CD14-positive monocyte (primary cell): ENCODE results near the gene GLP1R. TPM values are rescaled to one million over a fixed set of nuclear protein-coding genes. Genes with fewer than 3 reads are reported as not detected.

Experiments used
- DNase-seq, 3 donors: peaks; one replicate each; pipeline ENCODE4 v3.0.0-alpha.2; 2011 to 2022
- H2AFZ ChIP-seq: 2 replicates; pipeline ENCODE4 v1.6.0; 2012; ENCODE audit warnings: mild to moderate bottlenecking, low read depth, low read length, inconsistent platforms; ENCODE audit not compliant: insufficient read depth, poor library complexity, severe bottlenecking
- H3K27ac ChIP-seq, 2 donors: 1 replicate in 1 of 2; 2 replicates in 1 of 2; pipeline ENCODE4 v1.5.1; 2012 to 2013; ENCODE audit warnings: low read length in 2 of 2, control low read depth in 1 of 2, inconsistent platforms in 1 of 2, low read depth in 1 of 2, mild to moderate bottlenecking in 1 of 2
- H3K27me3 ChIP-seq, 2 donors: one replicate each; pipeline versions ENCODE4 v1.6.0 to v1.6.1; 2011 to 2013; ENCODE audit warnings: low read length in 2 of 2; ENCODE audit not compliant: control insufficient read depth in 2 of 2, insufficient read depth in 2 of 2
- H3K36me3 ChIP-seq, 2 donors: replicated peaks in 1 of 2; 1 replicate in 1 of 2; 2 replicates in 1 of 2; pipeline versions ENCODE4 v1.5.1 to v1.6.1; 2012 to 2013; ENCODE audit warnings: low read length in 2 of 2, control low read depth in 1 of 2, inconsistent platforms in 1 of 2, mild to moderate bottlenecking in 1 of 2; ENCODE audit not compliant: insufficient read depth in 2 of 2, control insufficient read depth in 1 of 2
- H3K4me1 ChIP-seq, 2 donors: 1 replicate in 1 of 2; 2 replicates in 1 of 2; pipeline versions ENCODE4 v1.5.1 to v1.6.1; 2012 to 2013; ENCODE audit warnings: low read length in 2 of 2, control low read depth in 1 of 2, inconsistent platforms in 1 of 2, mild to moderate bottlenecking in 1 of 2, moderate library complexity in 1 of 2; ENCODE audit not compliant: insufficient read depth in 2 of 2, control insufficient read depth in 1 of 2
- H3K4me2 ChIP-seq: replicated peaks from 2 replicates; pipeline ENCODE3; 2012; ENCODE audit warnings: low read length, moderate library complexity, mild to moderate bottlenecking; ENCODE audit not compliant: poor library complexity, severe bottlenecking; ENCODE audit errors: extremely low read depth
- H3K4me3 ChIP-seq, 3 experiments: fragments of 200-600 bp in 1 of 3; sonication (generic) in 1 of 3; replicated peaks in 1 of 3; 1 replicate in 2 of 3; 2 replicates in 1 of 3; pipeline ENCODE4 v1.5.1; 2011 to 2013; ENCODE audit warnings: low read length in 3 of 3, mild to moderate bottlenecking in 3 of 3, control low read depth in 2 of 3, low read depth in 2 of 3, inconsistent platforms in 1 of 3, moderate library complexity in 1 of 3
- H3K79me2 ChIP-seq: 2 replicates; pipeline ENCODE4 v1.6.0; 2012; ENCODE audit warnings: mild to moderate bottlenecking, control low read depth, inconsistent platforms, low read length, moderate library complexity; ENCODE audit not compliant: insufficient read depth
- H3K9ac ChIP-seq: 2 replicates; pipeline ENCODE4 v1.6.0; 2017; ENCODE audit warnings: low read length, mild to moderate bottlenecking; ENCODE audit not compliant: insufficient read depth, poor library complexity, severe bottlenecking
- H3K9me3 ChIP-seq, 2 donors: replicated peaks in 1 of 2; 1 replicate in 1 of 2; 2 replicates in 1 of 2; pipeline versions ENCODE4 v1.5.1 to v1.6.1; 2012 to 2013; ENCODE audit warnings: low read length in 2 of 2, control low read depth in 1 of 2; ENCODE audit not compliant: control insufficient read depth in 1 of 2, insufficient read depth in 1 of 2
- H4K20me1 ChIP-seq: 2 replicates; pipeline ENCODE4 v1.6.0; 2012; ENCODE audit warnings: mild to moderate bottlenecking, low read length, control low read depth, moderate library complexity; ENCODE audit not compliant: insufficient read depth
- H3K27ac Mint-ChIP-seq, 7 donors: one replicate each; pipeline ENCODE4 v1.8.0; 2020; ENCODE audit warnings: mild to moderate bottlenecking in 7 of 7, mixed read lengths in 7 of 7, moderate library complexity in 6 of 7, inconsistent platforms in 2 of 7
- H3K27me3 Mint-ChIP-seq, 3 donors: one replicate each; pipeline ENCODE4 v1.8.0; 2021 to 2022; ENCODE audit warnings: low read depth in 3 of 3, mild to moderate bottlenecking in 3 of 3, mixed read lengths in 3 of 3, moderate library complexity in 3 of 3, inconsistent platforms in 1 of 3
- H3K36me3 Mint-ChIP-seq, 2 donors: one replicate each; pipeline ENCODE4 v1.8.0; 2020; ENCODE audit warnings: mixed read lengths in 2 of 2, inconsistent platforms in 1 of 2, mild to moderate bottlenecking in 1 of 2
- H3K4me1 Mint-ChIP-seq: one replicate; pipeline ENCODE4 v1.8.0; 2020; ENCODE audit warnings: mild to moderate bottlenecking, mixed read lengths
- H3K4me3 Mint-ChIP-seq, 2 donors: one replicate each; pipeline ENCODE4 v1.8.0; 2020; ENCODE audit warnings: mild to moderate bottlenecking in 2 of 2, mixed read lengths in 2 of 2, moderate library complexity in 1 of 2
- H3K9me3 Mint-ChIP-seq, 7 donors: one replicate each; pipeline ENCODE4 v1.8.0; 2020 to 2022; ENCODE audit warnings: mixed read lengths in 7 of 7, mild to moderate bottlenecking in 6 of 7, moderate library complexity in 6 of 7, inconsistent platforms in 2 of 7
- WGBS: methylation state at CpG from one replicate; pipeline ENCODE4 v1.1.5; 2013; ENCODE audit warnings: missing lambda C conversion rate; ENCODE audit not compliant: insufficient coverage; 5-methylcytosine and 5-hydroxymethylcytosine counted together
- intact Hi-C, 2 donors: fragments of 100-400 bp; cut with micrococcal nuclease; formaldehyde crosslinking; loops; one replicate each; pipeline versions ENCODE4 v1.15.0 to v1.15.1; 2023
- polyA plus RNA-seq, 3 donors: library from polyadenylated mRNA; depleted of rRNA in 1 of 3; unstranded in 2 of 3; stranded (reverse) in 1 of 3; fragments of 300-500 nt in 2 of 3; fragments of >200 nt in 1 of 3; fragmentation: Illumina TruSeq in 2 of 3; gene quantifications; 1 replicate in 2 of 3; 2 replicates in 1 of 3; pipeline ENCODE4 v1.2.3, GENCODE V29; 2012 to 2021
- TF ChIP-seq, protein P1 (sequence below): fragments of 200-600 bp; IDR thresholded peaks from one replicate; pipeline ENCODE4 v1.8.0; 2022; ENCODE audit warnings: antibody characterized with exemption, mild to moderate bottlenecking

Gene GLP1R
- polyA plus RNA-seq, 3 donors = not detected

DNA sequence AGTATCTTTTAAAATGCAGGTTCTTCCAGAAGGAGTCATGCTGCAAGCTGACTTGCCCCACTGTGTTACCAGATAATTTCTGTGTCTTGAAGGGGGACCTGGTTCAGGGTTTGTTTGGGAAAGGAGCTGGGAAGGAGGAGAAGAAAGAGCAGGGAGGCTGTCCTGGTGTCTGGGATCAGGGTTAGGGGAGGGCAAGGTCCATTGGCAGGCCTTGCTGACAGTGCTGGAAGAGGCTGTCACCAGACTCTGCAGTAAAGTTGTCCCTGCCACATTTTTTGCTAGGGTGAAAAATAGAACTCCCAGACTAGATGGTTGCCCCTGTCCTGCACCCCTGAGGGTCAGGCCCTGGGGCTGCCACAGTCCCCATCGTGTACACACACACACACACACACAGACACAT lies 14.9 kb downstream of the GLP1R start:
- Histone ChIP-seq H3K4me3 (no peak overlapping the region), H3K4me2 (no peak overlapping the region), H3K27me3 (no peaks in the 10 kb centered on the region), H3K27ac (no peak overlapping the region), H2AFZ (no peak overlapping the region), H4K20me1 (no peaks in the 10 kb centered on the region), H3K9ac (no peak overlapping the region), H3K79me2 (no peaks in the 10 kb centered on the region), H3K4me1 (no peaks in the 10 kb centered on the region), H3K36me3 (no peaks in the 10 kb centered on the region), H3K9me3 (no peaks in the 10 kb centered on the region)
- no peak for DNase-seq
- Mint-ChIP-seq H3K36me3 (no peaks in the 10 kb centered on the region), H3K27me3 (peaks cover 11 to 19% (median 15%) of the 10 kb centered on the region in 3 donors), H3K27ac (no peak overlapping the region), H3K4me1 (no peaks in the 10 kb centered on the region), H3K4me3 (no peak overlapping the region), H3K9me3 (peaks cover 0 to 3% (median 0%) of the 10 kb centered on the region in 7 donors)
- WGBS = 80% methylated on average over 1 of the region's 1 CpG
- intact Hi-C loops = no loop called here
- TF ChIP-seq, protein P1, sequence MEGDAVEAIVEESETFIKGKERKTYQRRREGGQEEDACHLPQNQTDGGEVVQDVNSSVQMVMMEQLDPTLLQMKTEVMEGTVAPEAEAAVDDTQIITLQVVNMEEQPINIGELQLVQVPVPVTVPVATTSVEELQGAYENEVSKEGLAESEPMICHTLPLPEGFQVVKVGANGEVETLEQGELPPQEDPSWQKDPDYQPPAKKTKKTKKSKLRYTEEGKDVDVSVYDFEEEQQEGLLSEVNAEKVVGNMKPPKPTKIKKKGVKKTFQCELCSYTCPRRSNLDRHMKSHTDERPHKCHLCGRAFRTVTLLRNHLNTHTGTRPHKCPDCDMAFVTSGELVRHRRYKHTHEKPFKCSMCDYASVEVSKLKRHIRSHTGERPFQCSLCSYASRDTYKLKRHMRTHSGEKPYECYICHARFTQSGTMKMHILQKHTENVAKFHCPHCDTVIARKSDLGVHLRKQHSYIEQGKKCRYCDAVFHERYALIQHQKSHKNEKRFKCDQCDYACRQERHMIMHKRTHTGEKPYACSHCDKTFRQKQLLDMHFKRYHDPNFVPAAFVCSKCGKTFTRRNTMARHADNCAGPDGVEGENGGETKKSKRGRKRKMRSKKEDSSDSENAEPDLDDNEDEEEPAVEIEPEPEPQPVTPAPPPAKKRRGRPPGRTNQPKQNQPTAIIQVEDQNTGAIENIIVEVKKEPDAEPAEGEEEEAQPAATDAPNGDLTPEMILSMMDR = no peak

DNA sequence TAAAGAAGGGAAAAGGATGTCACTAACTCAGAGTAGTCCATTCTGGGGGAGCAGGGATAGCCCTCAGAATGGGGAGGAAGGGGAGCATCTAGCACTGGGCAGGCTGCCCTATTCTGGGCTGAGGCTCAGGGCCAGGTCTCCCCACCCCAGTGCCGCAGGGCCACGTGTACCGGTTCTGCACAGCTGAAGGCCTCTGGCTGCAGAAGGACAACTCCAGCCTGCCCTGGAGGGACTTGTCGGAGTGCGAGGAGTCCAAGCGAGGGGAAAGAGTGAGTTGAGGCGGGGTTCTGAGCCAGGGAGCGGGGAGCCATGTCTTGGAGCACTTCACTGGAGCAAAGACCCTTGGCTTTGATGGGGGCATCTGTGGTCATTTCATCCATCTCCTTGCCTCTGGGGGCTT lies 17.0 kb downstream of the GLP1R start:
- intact Hi-C loops = no loop called here
- Histone ChIP-seq H3K4me3 (no peak overlapping the region), H3K4me2 (no peak overlapping the region), H3K9ac (no peak overlapping the region), H3K9me3 (no peaks in the 10 kb centered on the region), H3K4me1 (no peaks in the 10 kb centered on the region), H3K36me3 (no peaks in the 10 kb centered on the region), H3K79me2 (no peaks in the 10 kb centered on the region), H3K27ac (no peak overlapping the region), H4K20me1 (no peaks in the 10 kb centered on the region), H2AFZ (no peak overlapping the region), H3K27me3 (no peaks in the 10 kb centered on the region)
- peaks cover 3 to 15% (median 15%) of the 10 kb centered on the region in 3 donors for H3K27me3 Mint-ChIP-seq
- no peaks in the 10 kb centered on the region for H3K36me3 Mint-ChIP-seq
- no peak overlapping the region for H3K4me3 Mint-ChIP-seq
- TF ChIP-seq, protein P1 = no peak
- no peaks in the 10 kb centered on the region for H3K4me1 Mint-ChIP-seq
- WGBS = 100% methylated on average over 8 of the region's 8 CpGs
- no peak for DNase-seq
- peaks cover 0 to 3% (median 0%) of the 10 kb centered on the region in 7 donors for H3K9me3 Mint-ChIP-seq
- no peak overlapping the region for H3K27ac Mint-ChIP-seq
